Measurements from ENCODE around the gene ODC1. TPM values are rescaled to one million over a fixed set of nuclear protein-coding genes. Genes with fewer than 3 reads are reported as not detected.

The ODC1 gene
- total RNA-seq, 1 donor from 2014 or later = 88.0 TPM

- Mint-ChIP-seq H3K9me3 (ENCODE audit: unreplicated experiment) (no peaks in the 10 kb centered on the region), H3K27ac (ENCODE audit: unreplicated experiment) (no peak overlapping the region), H3K36me3 (ENCODE audit: unreplicated experiment) (no peaks in the 10 kb centered on the region), H3K4me1 (ENCODE audit: low read depth, unreplicated experiment) (peaks cover 6% of the 10 kb centered on the region), H3K27me3 (ENCODE audit: unreplicated experiment) (peaks cover 2% of the 10 kb centered on the region), H3K4me3 (ENCODE audit: unreplicated experiment) (no peak overlapping the region)
- no peak for DNase-seq
- TF ChIP-seq, protein P1, sequence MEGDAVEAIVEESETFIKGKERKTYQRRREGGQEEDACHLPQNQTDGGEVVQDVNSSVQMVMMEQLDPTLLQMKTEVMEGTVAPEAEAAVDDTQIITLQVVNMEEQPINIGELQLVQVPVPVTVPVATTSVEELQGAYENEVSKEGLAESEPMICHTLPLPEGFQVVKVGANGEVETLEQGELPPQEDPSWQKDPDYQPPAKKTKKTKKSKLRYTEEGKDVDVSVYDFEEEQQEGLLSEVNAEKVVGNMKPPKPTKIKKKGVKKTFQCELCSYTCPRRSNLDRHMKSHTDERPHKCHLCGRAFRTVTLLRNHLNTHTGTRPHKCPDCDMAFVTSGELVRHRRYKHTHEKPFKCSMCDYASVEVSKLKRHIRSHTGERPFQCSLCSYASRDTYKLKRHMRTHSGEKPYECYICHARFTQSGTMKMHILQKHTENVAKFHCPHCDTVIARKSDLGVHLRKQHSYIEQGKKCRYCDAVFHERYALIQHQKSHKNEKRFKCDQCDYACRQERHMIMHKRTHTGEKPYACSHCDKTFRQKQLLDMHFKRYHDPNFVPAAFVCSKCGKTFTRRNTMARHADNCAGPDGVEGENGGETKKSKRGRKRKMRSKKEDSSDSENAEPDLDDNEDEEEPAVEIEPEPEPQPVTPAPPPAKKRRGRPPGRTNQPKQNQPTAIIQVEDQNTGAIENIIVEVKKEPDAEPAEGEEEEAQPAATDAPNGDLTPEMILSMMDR (IDR thresholded peaks at IDR 0.05; ENCODE audit: partially characterized antibody, unreplicated experiment) = no peak
These were observed 55.0 kb downstream of the ODC1 start for GRCh38 chr2:10392951-10393639.

DNA sequence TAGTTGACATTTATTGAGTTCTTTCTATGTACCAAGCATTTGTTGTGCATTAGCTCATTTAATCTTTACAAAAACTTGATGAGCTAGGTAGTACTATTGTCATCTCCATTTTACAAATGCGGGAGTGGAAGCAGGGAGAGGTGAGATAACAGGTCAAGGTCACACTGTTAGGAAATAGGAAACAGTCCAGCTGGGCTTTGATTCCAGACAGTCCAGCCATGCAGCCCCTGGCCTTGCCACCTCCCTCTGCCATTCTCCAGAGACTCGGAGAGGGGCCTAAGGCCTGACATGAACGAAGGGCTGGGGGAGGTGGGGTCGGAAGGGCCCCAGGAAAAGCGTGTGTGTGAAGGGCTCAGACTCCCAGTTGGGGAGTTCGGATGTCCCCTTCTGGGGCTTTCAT, 55.6 kb downstream of the ODC1 start:
- DNase-seq = no peak
- Mint-ChIP-seq H3K27ac (ENCODE audit: unreplicated experiment) (no peak overlapping the region), H3K36me3 (ENCODE audit: unreplicated experiment) (no peaks in the 10 kb centered on the region), H3K4me1 (ENCODE audit: low read depth, unreplicated experiment) (peaks cover 3% of the 10 kb centered on the region), H3K27me3 (ENCODE audit: unreplicated experiment) (peaks cover 2% of the 10 kb centered on the region), H3K4me3 (ENCODE audit: unreplicated experiment) (no peak overlapping the region), H3K9me3 (ENCODE audit: unreplicated experiment) (no peaks in the 10 kb centered on the region)
- TF ChIP-seq, protein P1 (IDR thresholded peaks at IDR 0.05; ENCODE audit: partially characterized antibody, unreplicated experiment) = no peak

DNA sequence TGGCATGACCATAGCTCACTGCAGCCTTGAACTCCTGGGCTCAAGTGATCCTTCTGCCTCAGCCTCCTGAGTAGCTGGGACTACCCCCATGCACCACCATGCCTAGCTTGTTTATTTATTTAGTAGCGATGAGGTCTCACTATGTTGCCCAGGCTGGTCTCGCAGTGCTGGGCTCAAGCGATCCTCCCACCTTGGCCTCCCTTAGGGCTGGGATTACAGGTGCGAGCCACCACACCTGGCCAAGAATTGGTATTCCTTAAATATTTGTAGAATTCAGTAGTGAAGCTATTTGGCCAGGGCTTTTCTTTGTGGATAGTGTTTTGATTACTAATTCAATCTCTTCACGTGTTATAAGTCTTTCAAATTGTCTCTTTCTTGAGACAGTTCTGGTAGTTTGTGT, 56.0 kb downstream of the ODC1 start:
- DNase-seq = no peak
- Mint-ChIP-seq H3K36me3 (ENCODE audit: unreplicated experiment) (no peaks in the 10 kb centered on the region), H3K4me3 (ENCODE audit: unreplicated experiment) (no peak overlapping the region), H3K27me3 (ENCODE audit: unreplicated experiment) (peaks cover 2% of the 10 kb centered on the region), H3K9me3 (ENCODE audit: unreplicated experiment) (no peaks in the 10 kb centered on the region), H3K27ac (ENCODE audit: unreplicated experiment) (no peak overlapping the region), H3K4me1 (ENCODE audit: low read depth, unreplicated experiment) (peaks cover 3% of the 10 kb centered on the region)
- TF ChIP-seq, protein P1 (IDR thresholded peaks at IDR 0.05; ENCODE audit: partially characterized antibody, unreplicated experiment) = no peak

DNA sequence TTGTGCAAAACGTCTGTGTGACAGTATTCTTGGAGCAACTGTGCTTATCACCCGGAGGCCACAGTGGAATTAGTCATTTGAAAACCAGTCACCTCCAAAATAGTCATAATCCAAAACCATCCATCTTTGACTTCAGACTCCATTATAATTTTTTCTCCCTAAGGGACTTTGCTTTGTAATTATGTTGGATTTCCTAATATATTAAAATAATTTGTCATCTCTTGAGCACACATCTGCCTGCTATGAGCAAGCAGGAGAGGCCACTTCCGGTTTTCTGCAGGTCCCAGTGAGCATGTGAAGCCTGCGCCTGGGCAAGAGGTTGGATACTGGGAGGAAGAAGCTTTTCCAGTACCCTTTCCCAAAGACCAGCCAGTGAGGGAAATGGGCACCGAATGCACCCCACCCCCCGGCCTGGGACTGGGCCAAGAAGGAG, 57.7 kb downstream of the ODC1 start:
- TF ChIP-seq, protein P1 (IDR thresholded peaks at IDR 0.05; ENCODE audit: partially characterized antibody, unreplicated experiment) = no peak
- peaks cover 9% of the 10 kb centered on the region for H3K4me1 Mint-ChIP-seq (ENCODE audit: low read depth, unreplicated experiment)
- no peaks in the 10 kb centered on the region for H3K9me3 Mint-ChIP-seq (ENCODE audit: unreplicated experiment)
- peaks cover 2% of the 10 kb centered on the region for H3K27me3 Mint-ChIP-seq (ENCODE audit: unreplicated experiment)
- H3K4me3 Mint-ChIP-seq (ENCODE audit: unreplicated experiment) = no peak overlapping the region
- no peak for DNase-seq
- H3K27ac Mint-ChIP-seq (ENCODE audit: unreplicated experiment) = no peak overlapping the region
- H3K36me3 Mint-ChIP-seq (ENCODE audit: unreplicated experiment) = no peaks in the 10 kb centered on the region

Other genes with a start within 250 kb of the ODC1 start
- 13.1 TPM for gene HPCAL1, start 145.4 kb downstream of the ODC1 start, total RNA-seq (ENCODE audit: unreplicated experiment)
- 14.8 TPM for gene NOL10, start 241.6 kb upstream of the ODC1 start, total RNA-seq (ENCODE audit: unreplicated experiment)

Data from glutamatergic neuron (in vitro differentiated cells).